NCI-H2196 (cell line): ENCODE results near the gene NOBOX.
"Not testable (repeated sequence)": the region's sequence is repeated elsewhere in the genome, so short reads cannot be mapped to it uniquely, and the experiment has no call there.

Experiments used
- DNase-seq: peaks from one replicate; lab custom pipeline; 2025; ENCODE audit not compliant: unreplicated experiment; lab: John Stamatoyannopoulos, UW

NOBOX gene

GRCh38 chr7:144403649-144404061, at the start of gene NOBOX:
TSS of gene NOBOX (minus strand) at chr7:144403693.
- DNase-seq: no peak

- DNase-seq: no peak
Measured at GRCh38 chr7:144452064-144452463, 48.6 kb upstream of the NOBOX start.

GRCh38 chr7:144445590-144445989, 42.1 kb upstream of the NOBOX start:
- no peak for DNase-seq

- no peak for DNase-seq
Measured at GRCh38 chr7:144439717-144440205, 36.3 kb upstream of the NOBOX start.

- DNase-seq: no peak
Measured at GRCh38 chr7:144438759-144439158, 35.3 kb upstream of the NOBOX start.

GRCh38 chr7:144437370-144438191, 34.1 kb upstream of the NOBOX start:
- DNase-seq: peak; percentile 48

GRCh38 chr7:144436500-144436899, 33.0 kb upstream of the NOBOX start:
- DNase-seq: no peak

- no peak for DNase-seq
Measured at GRCh38 chr7:144428431-144428830, 24.9 kb upstream of the NOBOX start.

GRCh38 chr7:144427539-144427938, 24.0 kb upstream of the NOBOX start:
- not testable (repeated sequence) for DNase-seq

GRCh38 chr7:144418931-144419330, 15.4 kb upstream of the NOBOX start:
- not testable (repeated sequence) for DNase-seq

GRCh38 chr7:144416341-144416740, 12.8 kb upstream of the NOBOX start:
- no peak for DNase-seq

- no peak for DNase-seq
Measured at GRCh38 chr7:144415858-144416257, 12.4 kb upstream of the NOBOX start.

- no peak for DNase-seq
Measured at GRCh38 chr7:144414815-144415214, 11.3 kb upstream of the NOBOX start.

- DNase-seq: no peak
Measured at GRCh38 chr7:144410441-144410840, 6.9 kb upstream of the NOBOX start.

- no peak for DNase-seq
Measured at GRCh38 chr7:144408121-144408520, 4.6 kb upstream of the NOBOX start.

GRCh38 chr7:144407266-144407931, 3.9 kb upstream of the NOBOX start:
- no peak for DNase-seq

GRCh38 chr7:144404946-144405345, 1.5 kb upstream of the NOBOX start:
- no peak for DNase-seq

- DNase-seq: no peak
Measured at GRCh38 chr7:144403102-144403501, 391 bp downstream of the NOBOX start.

- no peak for DNase-seq
Measured at GRCh38 chr7:144401490-144401889, 2.0 kb downstream of the NOBOX start.

GRCh38 chr7:144399946-144400345, 3.5 kb downstream of the NOBOX start:
- no peak for DNase-seq

- no peak for DNase-seq
Measured at GRCh38 chr7:144398911-144399310, 4.6 kb downstream of the NOBOX start.

GRCh38 chr7:144398291-144398690, 5.2 kb downstream of the NOBOX start:
- DNase-seq: no peak
